Adrenal gland (tissue), 12 donors: ENCODE data around the gene KRTAP5-2. TPM values are rescaled to one million over a fixed set of nuclear protein-coding genes. Genes with fewer than 3 reads are reported as not detected.
A peak's percentile ranks its signal among the peaks of the same experiment; 100 is the strongest.

Experiments used
- DNase-seq, 7 donors: peaks; one replicate each; pipeline ENCODE4 v3.0.0-alpha.2; 2019 to 2020
- H3K27ac ChIP-seq, 5 donors: fragments of 200-600 bp; sonication (generic) in 4 of 5; 1 replicate in 3 of 5; 2 replicates in 2 of 5; pipeline versions ENCODE4 v1.5.1 to v1.8.0; 2016 to 2020; ENCODE audit warnings: mild to moderate bottlenecking in 1 of 5
- H3K27me3 ChIP-seq: fragments of 200-600 bp; 2 replicates; pipeline ENCODE4 v1.8.0; 2021
- H3K36me3 ChIP-seq, 2 donors: fragments of 200-600 bp; replicated peaks in 1 of 2; 1 replicate in 1 of 2; 2 replicates in 1 of 2; pipeline versions ENCODE4 v1.5.1 to v1.8.0; 2018 to 2022
- H3K4me1 ChIP-seq, 2 donors: fragments of 200-600 bp; replicated peaks in 1 of 2; 1 replicate in 1 of 2; 2 replicates in 1 of 2; pipeline versions ENCODE4 v1.5.1 to v1.8.0; 2018 to 2021
- H3K4me3 ChIP-seq, 4 donors: fragments of 200-600 bp; sonication (generic) in 3 of 4; one replicate each; pipeline ENCODE4 v1.5.1; 2016 to 2018
- H3K9me3 ChIP-seq, 3 donors: fragments of 200-600 bp; sonication (generic) in 1 of 3; replicated peaks in 1 of 3; 1 replicate in 2 of 3; 2 replicates in 1 of 3; pipeline versions ENCODE4 v1.5.1 to v1.8.0; 2016 to 2021
- CTCF ChIP-seq, 6 experiments: fragments of 450-650 bp in 4 of 6; fragments of 200-600 bp in 2 of 6; sonication (generic) in 1 of 6; IDR thresholded peaks; 1 replicate in 5 of 6; 2 replicates in 1 of 6; pipeline versions ENCODE4 v1.5.1 to v1.8.0; 2016 to 2021; ENCODE audit warnings: antibody characterized with exemption in 6 of 6, mild to moderate bottlenecking in 2 of 6, moderate library complexity in 1 of 6
- POLR2A ChIP-seq, 2 donors: fragments of 450-650 bp; IDR thresholded peaks; one replicate each; pipeline ENCODE4 v1.6.1; 2017; ENCODE audit warnings: antibody characterized with exemption in 2 of 2, mild to moderate bottlenecking in 2 of 2, moderate library complexity in 1 of 2
- WGBS, 4 donors: extraction: QIAGEN DNeasy Blood & Tissue Kit in 2 of 4; methylation state at CpG; one replicate each; pipeline versions ENCODE4 v1.1.5 to v1.1.7; 2013 to 2017; 5-methylcytosine and 5-hydroxymethylcytosine counted together
- intact Hi-C, 2 donors: fragments of 100-400 bp; cut with DNase I; formaldehyde crosslinking; loops; one replicate each; pipeline versions ENCODE4 v1.14.1 to v1.15.0; 2022 to 2023
- polyA plus RNA-seq, 3 donors: library from polyadenylated mRNA; stranded (reverse); fragments of 200-250 nt in 2 of 3; fragments of 350-450 nt in 1 of 3; fragmentation: Illumina TruSeq in 1 of 3; extraction: RNeasy Lipid Tissue Mini Kit (QIAGEN cat#74804) in 1 of 3; gene quantifications; one replicate each; pipeline ENCODE4 v1.2.3, GENCODE V29; 2013 to 2014
- total RNA-seq, 9 donors: library from RNA; depleted of rRNA in 4 of 9; stranded (reverse); fragments of >200 nt in 4 of 9; fragments of 120-200 nt in 1 of 9; fragmentation: NEBNext Ultra II Directional in 1 of 9; extraction: Animal tissue kit (Norgen Biotek cat#: 25700) in 1 of 9; gene quantifications; one replicate each; pipeline versions ENCODE4 v1.1.0 to v1.2.4, GENCODE V29; 2013 to 2023
- donor health status: healthy with polysubstance abuse.
- donor health status: Bipolar disorder and iron deficiency.
- donor health status: DM: yes; HTN: yes; CAD: no.
- donor health status: DM: no; HTN: no; CAD: no.
- donor health status: DM: no; HTN: no; CAD: no.
- donor health status: DM: yes; HTN: yes; CAD: no.

The KRTAP5-2 gene
- total and polyA plus RNA-seq, 12 donors: not detected

GRCh38 chr11:1565904-1566247, 32.2 kb downstream of the KRTAP5-2 start:
- peak in 1 of 7 donors; percentile 8 for DNase-seq
- no peaks in the 10 kb centered on the region for H3K36me3 ChIP-seq
- H3K9me3 ChIP-seq: no peaks in the 10 kb centered on the region
- no peak overlapping the region for H3K4me3 ChIP-seq
- 73 to 94% (median 84%) methylated on average over 1 to 5 of the region's 5 CpGs for WGBS, 4 donors
- peaks cover 9 to 13% of the 10 kb centered on the region in 2 donors for H3K4me1 ChIP-seq
- no peak overlapping the region for H3K27ac ChIP-seq
- no peaks in the 10 kb centered on the region for H3K27me3 ChIP-seq
- TF ChIP-seq POLR2A (IDR thresholded peaks at IDR 0.05): no peak
- TF ChIP-seq CTCF (IDR thresholded peaks at IDR 0.05): no peak
- intact Hi-C loops: no loop called here

DNA sequence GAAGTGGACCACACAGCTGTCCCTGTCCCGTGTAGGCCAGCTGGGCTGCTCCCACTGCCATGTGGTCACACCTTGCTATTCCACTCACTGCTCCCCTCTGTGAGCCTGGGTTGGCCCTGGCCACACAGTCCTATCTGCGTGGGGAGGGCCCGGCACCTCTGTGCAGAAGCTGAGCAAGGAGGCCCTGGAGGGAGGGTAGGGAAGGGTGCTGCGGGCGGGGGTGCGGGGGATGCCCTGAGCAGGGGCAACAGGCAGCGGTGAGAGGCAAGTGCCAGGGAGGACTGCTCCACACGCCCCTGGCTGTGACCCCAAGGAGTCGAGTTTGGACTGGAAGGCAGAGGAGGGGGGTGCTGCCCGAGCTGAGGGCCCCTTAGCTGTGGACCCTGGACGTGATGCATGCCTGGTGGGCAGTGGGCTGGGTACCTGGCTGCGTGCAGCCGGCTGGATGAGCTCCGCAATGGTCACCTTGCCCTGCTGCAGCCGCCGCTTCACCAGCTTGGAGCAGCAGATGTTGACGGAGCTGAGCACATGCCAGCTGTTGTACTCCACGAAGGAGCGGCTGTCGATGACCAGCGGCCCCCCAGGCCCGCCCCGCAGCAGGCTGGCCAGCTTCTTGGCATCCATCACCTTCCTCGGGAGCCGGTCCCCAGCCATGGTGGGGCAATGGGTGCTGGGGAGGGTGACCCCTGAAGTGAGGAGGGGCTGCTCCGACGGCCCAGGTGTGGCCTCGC, 32.8 kb downstream of the KRTAP5-2 start:
- 85 to 98% (median 88%) methylated on average over 9 to 28 of the region's 28 CpGs for WGBS, 4 donors
- H3K9me3 ChIP-seq: no peaks in the 10 kb centered on the region
- H3K27ac ChIP-seq: peak overlapping the region in 2 of 5 donors; percentile 45 to 69
- no peaks in the 10 kb centered on the region for H3K27me3 ChIP-seq
- no peak overlapping the region for H3K4me3 ChIP-seq
- TF ChIP-seq CTCF (IDR thresholded peaks at IDR 0.05): no peak
- no peak for TF ChIP-seq POLR2A (IDR thresholded peaks at IDR 0.05)
- intact Hi-C loops: no loop called here
- no peaks in the 10 kb centered on the region for H3K36me3 ChIP-seq
- peaks cover 9 to 13% of the 10 kb centered on the region in 2 donors for H3K4me1 ChIP-seq
- peak in 2 of 7 donors; percentile 17 to 48 for DNase-seq

DNA sequence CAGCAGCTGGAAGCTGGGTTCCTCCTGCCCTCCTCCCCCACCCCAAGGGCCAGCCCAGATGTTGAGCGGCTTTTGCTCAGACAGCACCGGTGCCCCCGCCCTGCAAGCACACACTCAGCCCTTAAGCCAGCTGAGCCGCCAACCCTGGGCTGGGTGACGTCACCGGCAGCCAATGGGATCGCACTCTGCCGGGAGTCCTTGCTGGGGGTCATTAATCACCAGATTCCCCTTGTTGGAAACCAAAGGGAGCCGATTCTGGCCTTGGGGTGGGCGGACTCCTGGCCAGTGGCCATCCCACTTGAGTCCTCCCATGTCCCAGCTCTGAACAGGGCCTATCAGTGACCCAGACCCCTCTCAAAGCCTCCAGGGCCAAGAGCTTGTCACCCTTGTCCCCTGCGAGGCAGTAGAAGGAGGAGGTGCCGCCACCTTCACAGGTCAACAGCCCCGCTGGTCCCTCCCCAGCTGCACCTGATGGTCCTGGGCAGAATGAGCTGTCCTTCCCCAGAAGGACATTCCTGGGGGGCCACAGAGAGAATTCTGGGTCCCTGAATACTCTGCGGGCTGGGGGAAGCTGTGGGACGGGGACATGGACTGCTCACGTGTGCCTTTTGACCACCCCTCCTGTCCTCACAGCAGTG, 33.4 kb downstream of the KRTAP5-2 start:
- Histone ChIP-seq H3K27ac (peak overlapping the region in 2 of 5 donors; percentile 45 to 69), H3K4me3 (no peak overlapping the region)

More for the DNA sequence above, 33.4 kb downstream of the KRTAP5-2 start:
- intact Hi-C loops: no loop called here
- Histone ChIP-seq H3K36me3 (no peaks in the 10 kb centered on the region), H3K4me1 (peaks cover 10 to 18% of the 10 kb centered on the region in 2 donors), H3K9me3 (no peaks in the 10 kb centered on the region), H3K27me3 (no peaks in the 10 kb centered on the region)
- 29 to 50% (median 35%) methylated on average over 2 to 16 of the region's 16 CpGs for WGBS, 4 donors
- peak; percentile 95 to 97 (median 96) for DNase-seq
- TF ChIP-seq POLR2A (IDR thresholded peaks at IDR 0.05): no peak
- no peak for TF ChIP-seq CTCF (IDR thresholded peaks at IDR 0.05)
